SH-SY5Y (cell line): ENCODE results near the gene PAIP2B.

Source experiments
- GATA2 ChIP-seq: IDR thresholded peaks from 2 replicates; pipeline ENCODE4 v1.6.1; 2011; ENCODE audit warnings: mild to moderate bottlenecking, low read depth, low read length
- GATA3 ChIP-seq: IDR thresholded peaks from 2 replicates; pipeline ENCODE4 v1.6.1; 2011; ENCODE audit warnings: low read depth, mild to moderate bottlenecking, low read length, moderate library complexity

DNA sequence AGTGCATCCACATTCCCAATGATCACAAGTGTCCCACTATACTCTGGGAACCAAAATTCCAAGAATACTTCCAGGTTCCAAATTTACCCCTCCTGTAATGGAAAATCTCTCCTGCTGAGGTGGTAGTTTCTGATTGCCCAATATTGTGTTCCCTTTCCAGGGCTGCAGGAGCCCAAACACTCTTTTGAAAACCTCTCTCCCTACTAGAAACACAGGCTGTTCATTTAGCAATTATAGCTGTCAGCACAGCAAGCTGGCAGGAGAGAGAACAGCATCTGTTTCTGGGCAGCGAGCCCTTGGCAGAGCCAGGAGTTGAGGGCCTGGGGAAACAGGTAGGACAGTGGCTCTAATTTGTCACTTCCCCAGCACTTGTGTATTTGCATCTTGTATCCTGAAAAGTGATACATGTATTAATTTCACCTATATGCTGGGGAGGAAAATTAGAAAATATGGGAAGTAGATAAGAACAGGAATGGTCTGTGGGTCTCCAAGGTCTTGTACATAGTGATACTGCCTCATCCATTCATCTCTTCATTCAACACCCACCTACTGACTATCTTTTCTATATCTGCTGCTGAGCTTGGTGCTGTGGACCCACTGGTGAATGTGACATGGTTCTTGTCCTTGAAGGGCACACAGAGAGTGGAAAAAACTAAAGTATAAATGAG is 16.9 kb upstream of the PAIP2B start:
- no peak for TF ChIP-seq GATA2
- no peak for TF ChIP-seq GATA3
